ENCODE measurements around the gene GBX1. TPM values are rescaled to one million over a fixed set of nuclear protein-coding genes. Genes with fewer than 3 reads are reported as not detected.

The GBX1 gene
- polyA plus RNA-seq, 3 donors = 0.28 to 0.34 TPM; not detected in 1

GRCh38 chr7:151114151-151115090 is 53.1 kb downstream of the GBX1 start:
- DNase-seq = no peak

GRCh38 chr7:151113344-151114150 is 53.9 kb downstream of the GBX1 start:
- DNase-seq = no peak

- peak; percentile 60 for DNase-seq
Observed at GRCh38 chr7:151110941-151111645, 56.4 kb downstream of the GBX1 start.

- DNase-seq = no peak
Observed at GRCh38 chr7:151110236-151110940, 57.1 kb downstream of the GBX1 start.

GRCh38 chr7:151109094-151110048 is 58.1 kb downstream of the GBX1 start:
- DNase-seq = no peak

GRCh38 chr7:151107882-151108281 is 59.6 kb downstream of the GBX1 start:
- no peak for DNase-seq

- no peak for DNase-seq
Observed at GRCh38 chr7:151104411-151105235, 62.9 kb downstream of the GBX1 start.

GRCh38 chr7:151103973-151104372 is 63.5 kb downstream of the GBX1 start:
- DNase-seq = no peak

GRCh38 chr7:151102991-151103390 is 64.5 kb downstream of the GBX1 start:
- no peak for DNase-seq

GRCh38 chr7:151101621-151102396 is 65.7 kb downstream of the GBX1 start:
- DNase-seq = no peak

- no peak for DNase-seq
Observed at GRCh38 chr7:151100921-151101320, 66.6 kb downstream of the GBX1 start.

GRCh38 chr7:151099486-151100211 is 67.8 kb downstream of the GBX1 start:
- DNase-seq = no peak

Other genes starting within 250 kb of the GBX1 start
- 10 to 100 TPM; 16.9 to 22.5 (median 21.0) TPM for gene KCNH2, start 189.4 kb downstream of the GBX1 start, polyA plus RNA-seq (ENCODE audit: insufficient read length in 3 of 3)
- gene NOS3, start 176.7 kb downstream of the GBX1 start, polyA plus RNA-seq (ENCODE audit: insufficient read length in 3 of 3) = 10 to 100 TPM; 11.0 to 14.2 (median 12.3) TPM
- 1 to 10 TPM; 1.5 to 3.1 (median 2.6) TPM for gene ATG9B, start 143.2 kb downstream of the GBX1 start, polyA plus RNA-seq (ENCODE audit: insufficient read length in 3 of 3)
- gene ABCB8, start 139.2 kb downstream of the GBX1 start, polyA plus RNA-seq (ENCODE audit: insufficient read length in 3 of 3) = 10 to 100 TPM; 21.8 to 37.3 (median 29.9) TPM
- gene ASIC3, start 119.2 kb downstream of the GBX1 start, polyA plus RNA-seq (ENCODE audit: insufficient read length in 3 of 3) = 1 to 10 TPM; 2.1 to 3.2 (median 2.4) TPM
- gene CDK5, start 109.8 kb downstream of the GBX1 start, polyA plus RNA-seq (ENCODE audit: insufficient read length in 3 of 3) = 10 to 100 TPM; 16.4 to 19.5 (median 18.8) TPM
- 100 to 1,000 TPM in 2 of 3 donors, 10 to 100 TPM in 1; 98.8 to 120 (median 115) TPM for gene SLC4A2, start 108.1 kb downstream of the GBX1 start, polyA plus RNA-seq (ENCODE audit: insufficient read length in 3 of 3)
- 10 to 100 TPM; 75.2 to 83.3 (median 79.1) TPM for gene FASTK, start 86.9 kb downstream of the GBX1 start, polyA plus RNA-seq (ENCODE audit: insufficient read length in 3 of 3)
- gene TMUB1, start 84.2 kb downstream of the GBX1 start, polyA plus RNA-seq (ENCODE audit: insufficient read length in 3 of 3) = 10 to 100 TPM; 31.3 to 45.2 (median 39.3) TPM
- gene AGAP3, start 81.2 kb downstream of the GBX1 start, polyA plus RNA-seq (ENCODE audit: insufficient read length in 3 of 3) = 10 to 100 TPM; 68.0 to 78.3 (median 72.8) TPM
- under 1 TPM in 1 of 3 donors, not detected in 2; 0.04 TPM for gene ASB10, start 19.6 kb upstream of the GBX1 start, polyA plus RNA-seq (ENCODE audit: insufficient read length in 3 of 3)
- not detected for gene H2BK1, start 42.8 kb upstream of the GBX1 start, polyA plus RNA-seq (ENCODE audit: insufficient read length in 3 of 3)
- 10 to 100 TPM; 25.9 to 28.9 (median 26.3) TPM for gene ABCF2, start 59.5 kb upstream of the GBX1 start, polyA plus RNA-seq (ENCODE audit: insufficient read length in 3 of 3)
- 10 to 100 TPM; 22.0 to 29.6 (median 28.4) TPM for gene CHPF2, start 64.8 kb upstream of the GBX1 start, polyA plus RNA-seq (ENCODE audit: insufficient read length in 3 of 3)
- gene SMARCD3, start 81.0 kb upstream of the GBX1 start, polyA plus RNA-seq (ENCODE audit: insufficient read length in 3 of 3) = 10 to 100 TPM; 76.0 to 80.1 (median 77.1) TPM
- gene NUB1, start 174.1 kb upstream of the GBX1 start, polyA plus RNA-seq (ENCODE audit: insufficient read length in 3 of 3) = 10 to 100 TPM; 75.7 to 82.8 (median 76.3) TPM
- gene WDR86, start 242.3 kb upstream of the GBX1 start, polyA plus RNA-seq (ENCODE audit: insufficient read length in 3 of 3) = 10 to 100 TPM; 34.9 to 49.6 (median 49.5) TPM